Measurements from ENCODE around the gene TSGA10IP.

Gene TSGA10IP

GRCh38 chr11:65921033-65921555, 24.2 kb upstream of the TSGA10IP start:
- intact Hi-C loops (cut with DNase I; ENCODE audit: low total_unique reads), result loop anchor here (5.0 kb wide), 1 partner anchor 41 kb away; the partner anchor contains the start of gene SART1
- H3K4me1 ChIP-seq, result peaks cover 5 to 38% (median 37%) of the 10 kb centered on the region in 4 donors

DNA sequence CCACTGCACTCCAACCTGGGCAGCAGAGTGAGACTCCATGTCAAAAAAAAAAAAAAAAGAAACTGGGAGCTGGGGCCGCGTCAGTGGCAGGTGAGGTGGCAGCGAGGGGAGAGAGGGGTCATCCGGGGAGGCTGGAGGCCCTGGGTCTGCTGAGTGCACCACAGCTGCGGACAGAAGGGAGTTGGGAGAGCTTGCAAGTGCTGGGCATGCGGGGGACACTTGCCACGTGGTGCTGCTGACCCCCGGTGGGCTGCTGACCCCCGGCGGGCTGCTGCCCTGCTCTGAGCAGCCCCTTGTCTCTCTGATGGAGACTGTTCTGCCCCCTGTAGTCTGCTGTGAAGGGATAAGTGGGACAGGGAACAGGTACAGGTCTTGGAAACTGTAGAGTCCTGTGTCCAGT, 23.4 kb upstream of the TSGA10IP start:
- H3K4me1 ChIP-seq, result peaks cover 5 to 30% (median 29%) of the 10 kb centered on the region in 4 donors
- H3K27ac ChIP-seq, result no peak overlapping the region
- peaks cover 13 to 32% (median 20%) of the 10 kb centered on the region in 3 donors for H3K36me3 ChIP-seq
- TF ChIP-seq, protein P1, sequence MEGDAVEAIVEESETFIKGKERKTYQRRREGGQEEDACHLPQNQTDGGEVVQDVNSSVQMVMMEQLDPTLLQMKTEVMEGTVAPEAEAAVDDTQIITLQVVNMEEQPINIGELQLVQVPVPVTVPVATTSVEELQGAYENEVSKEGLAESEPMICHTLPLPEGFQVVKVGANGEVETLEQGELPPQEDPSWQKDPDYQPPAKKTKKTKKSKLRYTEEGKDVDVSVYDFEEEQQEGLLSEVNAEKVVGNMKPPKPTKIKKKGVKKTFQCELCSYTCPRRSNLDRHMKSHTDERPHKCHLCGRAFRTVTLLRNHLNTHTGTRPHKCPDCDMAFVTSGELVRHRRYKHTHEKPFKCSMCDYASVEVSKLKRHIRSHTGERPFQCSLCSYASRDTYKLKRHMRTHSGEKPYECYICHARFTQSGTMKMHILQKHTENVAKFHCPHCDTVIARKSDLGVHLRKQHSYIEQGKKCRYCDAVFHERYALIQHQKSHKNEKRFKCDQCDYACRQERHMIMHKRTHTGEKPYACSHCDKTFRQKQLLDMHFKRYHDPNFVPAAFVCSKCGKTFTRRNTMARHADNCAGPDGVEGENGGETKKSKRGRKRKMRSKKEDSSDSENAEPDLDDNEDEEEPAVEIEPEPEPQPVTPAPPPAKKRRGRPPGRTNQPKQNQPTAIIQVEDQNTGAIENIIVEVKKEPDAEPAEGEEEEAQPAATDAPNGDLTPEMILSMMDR (IDR thresholded peaks at IDR 0.05), result no peak
- no peak overlapping the region for H3K4me3 ChIP-seq
- DNase-seq, result no peak
- intact Hi-C loops (cut with DNase I; ENCODE audit: low total_unique reads), result loop anchor here (5.0 kb wide), 1 partner anchor 40 kb away; the partner anchor contains the start of gene SART1
- no peaks in the 10 kb centered on the region for H3K9me3 ChIP-seq
- no peaks in the 10 kb centered on the region for H3K27me3 ChIP-seq

More at GRCh38 chr11:65921033-65921555, 24.2 kb upstream of the TSGA10IP start:
- Histone ChIP-seq H3K27me3 (no peaks in the 10 kb centered on the region), H3K36me3 (peaks cover 13 to 32% (median 20%) of the 10 kb centered on the region in 3 donors), H3K4me3 (peak overlapping the region; percentile 89 to 92), H3K27ac (peak overlapping the region; percentile 87 to 90), H3K9me3 (no peaks in the 10 kb centered on the region)
- TF ChIP-seq, protein P1 (IDR thresholded peaks at IDR 0.05), result no peak
- no peak for DNase-seq

- Histone ChIP-seq H3K4me3 (no peak overlapping the region), H3K27me3 (no peaks in the 10 kb centered on the region), H3K36me3 (peaks cover 13 to 32% (median 20%) of the 10 kb centered on the region in 3 donors), H3K9me3 (no peaks in the 10 kb centered on the region), H3K27ac (no peak overlapping the region), H3K4me1 (peaks cover 3 to 23% (median 22%) of the 10 kb centered on the region in 4 donors)
- DNase-seq, result no peak
- intact Hi-C loops (cut with DNase I; ENCODE audit: low total_unique reads), result loop anchor here (5.0 kb wide), 1 partner anchor 40 kb away; the partner anchor contains the start of gene SART1
- TF ChIP-seq, protein P1 (IDR thresholded peaks at IDR 0.05), result no peak
These were observed 22.7 kb upstream of the TSGA10IP start for GRCh38 chr11:65922565-65922964.

- peaks cover 13 to 32% (median 20%) of the 10 kb centered on the region in 3 donors for H3K36me3 ChIP-seq
- no peak overlapping the region for H3K27ac ChIP-seq
- DNase-seq, result no peak
- H3K4me1 ChIP-seq, result peaks cover 0 to 11% (median 9%) of the 10 kb centered on the region in 4 donors
- TF ChIP-seq, protein P1 (IDR thresholded peaks at IDR 0.05), result no peak
- intact Hi-C loops (cut with DNase I; ENCODE audit: low total_unique reads), result no loop called here
- no peaks in the 10 kb centered on the region for H3K27me3 ChIP-seq
- H3K9me3 ChIP-seq, result no peaks in the 10 kb centered on the region
- H3K4me3 ChIP-seq, result no peak overlapping the region
These were observed 19.9 kb upstream of the TSGA10IP start for GRCh38 chr11:65925397-65925796.

DNA sequence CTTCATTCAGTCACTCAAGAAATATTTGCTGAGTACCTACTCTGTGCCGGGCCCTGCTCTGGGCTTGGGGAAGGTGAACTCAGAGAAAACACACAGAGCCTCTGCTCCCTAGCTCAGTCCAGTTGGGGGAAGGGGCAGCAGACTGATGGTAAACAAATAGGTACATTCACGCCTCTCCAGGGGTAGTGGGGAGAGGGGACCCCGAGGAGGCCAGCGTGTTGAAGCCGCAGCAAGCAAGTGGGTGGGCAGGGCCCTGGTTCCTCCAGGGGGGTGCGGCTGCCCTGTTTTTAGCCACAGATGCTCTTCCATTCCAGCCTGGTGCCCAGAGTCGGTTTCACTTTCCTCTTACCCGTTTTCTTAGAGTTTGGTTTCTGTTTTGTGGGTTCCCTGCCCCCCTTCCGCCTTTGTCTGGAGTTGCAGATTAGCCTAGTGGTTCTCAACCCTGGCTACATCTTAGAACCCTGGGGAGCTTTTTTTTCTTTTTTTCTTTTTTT, 17.3 kb upstream of the TSGA10IP start:
- H3K9me3 ChIP-seq, result no peaks in the 10 kb centered on the region
- DNase-seq, result no peak
- H3K36me3 ChIP-seq, result peaks cover under 1 to 12% (median 5%) of the 10 kb centered on the region in 3 donors
- no peak overlapping the region for H3K27ac ChIP-seq
- H3K4me3 ChIP-seq, result no peak overlapping the region
- intact Hi-C loops (cut with DNase I; ENCODE audit: low total_unique reads), result no loop called here
- H3K27me3 ChIP-seq, result peaks cover 0 to 2% of the 10 kb centered on the region in 2 donors
- TF ChIP-seq, protein P1 (IDR thresholded peaks at IDR 0.05), result no peak
- H3K4me1 ChIP-seq, result no peaks in the 10 kb centered on the region
